MCF 10A (cell line): ENCODE results near the gene FUNDC1. TPM values are rescaled to one million over a fixed set of nuclear protein-coding genes. Genes with fewer than 3 reads are reported as not detected.

Source experiments
- BruUV-seq: library from RNA; stranded (reverse); fragments of 400-500 nt; replicated peaks from 2 replicates; lab custom pipeline; 2021; lab: Mats Ljungman, UMichigan
- CTCF ChIA-PET: fragments of 300-600 bp; sonication (Branson Sonifier 250); formaldehyde crosslinking; extraction: SDS; loops from one replicate; lab custom pipeline; 2021; ENCODE audit warnings: antibody characterized with exemption, inconsistent platforms; lab: Yijun Ruan, JAX
- POLR2A ChIA-PET: fragments of 300-600, 350-650 bp; sonication (Branson Sonifier 250); formaldehyde crosslinking; extraction: SDS; loops from one replicate; lab custom pipeline; 2020; ENCODE audit warnings: antibody characterized with exemption, inconsistent platforms; lab: Yijun Ruan, JAX
- DNase-seq: peaks from one replicate; pipeline ENCODE4 v3.0.0-alpha.2; 2018; ENCODE audit not compliant: unreplicated experiment
- H3K27ac Mint-ChIP-seq: one replicate; pipeline ENCODE4 v1.8.0; 2022; ENCODE audit warnings: mild to moderate bottlenecking, low read depth, mixed read lengths; ENCODE audit not compliant: unreplicated experiment
- H3K27me3 Mint-ChIP-seq: one replicate; pipeline ENCODE4 v1.8.0; 2022; ENCODE audit warnings: mixed read lengths; ENCODE audit not compliant: insufficient read depth, unreplicated experiment
- H3K36me3 Mint-ChIP-seq: one replicate; pipeline ENCODE4 v1.8.0; 2022; ENCODE audit warnings: mild to moderate bottlenecking, moderate library complexity, mixed read lengths; ENCODE audit not compliant: insufficient read depth, unreplicated experiment
- H3K4me1 Mint-ChIP-seq: one replicate; pipeline ENCODE4 v1.8.0; 2022; ENCODE audit warnings: mixed read lengths; ENCODE audit not compliant: insufficient read depth, unreplicated experiment
- H3K4me3 Mint-ChIP-seq: one replicate; pipeline ENCODE4 v1.8.0; 2022; ENCODE audit warnings: mild to moderate bottlenecking, moderate library complexity, mixed read lengths; ENCODE audit not compliant: unreplicated experiment
- H3K9me3 Mint-ChIP-seq: one replicate; pipeline ENCODE4 v1.8.0; 2022; ENCODE audit warnings: mixed read lengths; ENCODE audit not compliant: unreplicated experiment
- CTCF ChIP-seq: fragments of 200-600 bp; IDR thresholded peaks from one replicate; pipeline ENCODE4 v1.8.0; 2022; ENCODE audit warnings: antibody characterized with exemption, mild to moderate bottlenecking; ENCODE audit not compliant: unreplicated experiment
- intact Hi-C: fragments of 100-400 bp; cut with micrococcal nuclease; formaldehyde crosslinking; loops from 2 replicates; pipeline ENCODE4 v1.14.1; 2022
- total RNA-seq: library from RNA; stranded (reverse); gene quantifications from 2 replicates; pipeline ENCODE4 v1.2.3, GENCODE V29; 2022

FUNDC1 gene
- total RNA-seq, 1 experiment from 2014 or later, result 14.7 TPM

DNA sequence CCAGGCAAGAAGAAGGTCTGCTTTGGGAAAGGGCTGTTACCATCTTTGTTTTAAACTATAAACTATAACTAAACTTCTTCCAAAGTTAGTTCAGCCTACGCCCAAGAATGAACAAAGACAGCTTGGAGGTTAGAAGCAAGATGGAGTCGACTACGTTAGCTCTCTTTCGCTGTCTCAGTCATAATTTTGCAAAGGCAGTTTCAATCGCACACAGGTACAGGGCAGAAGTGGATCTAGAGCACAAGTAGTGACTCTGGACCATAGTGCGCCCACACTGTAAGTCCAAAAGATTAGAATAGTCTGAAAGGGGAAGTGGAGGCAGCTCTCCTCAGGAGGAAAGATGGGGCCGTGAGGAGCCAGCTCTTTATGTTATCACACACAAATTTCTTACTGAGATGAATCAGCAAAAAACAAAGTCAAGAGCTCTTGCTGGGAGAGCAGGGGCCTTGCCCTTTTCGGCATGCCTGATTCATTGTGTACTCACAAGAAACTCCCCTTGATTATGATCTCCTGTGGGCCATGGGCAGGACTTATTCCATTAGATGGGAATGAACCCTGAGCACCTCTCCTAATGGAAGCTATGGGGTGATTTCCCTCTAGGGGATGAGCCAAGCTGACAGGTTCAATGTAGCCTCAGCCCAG lies 58.6 kb downstream of the FUNDC1 start:
- no peak overlapping the region for H3K27ac Mint-ChIP-seq
- ChIA-PET POLR2A (interaction anchor here (1.3 kb wide), 1 partner anchor 10 kb away, joined by 3 read pairs; no protein-coding TSS in a partner anchor), CTCF (interaction anchor here (1.0 kb wide), 1 partner anchor 526 kb away, joined by 3 read pairs; no protein-coding TSS in a partner anchor)
- H3K27me3 Mint-ChIP-seq, result peaks cover 51% of the 10 kb centered on the region
- BruUV-seq, result no TSS peak
- H3K4me1 Mint-ChIP-seq, result no peaks in the 10 kb centered on the region
- H3K36me3 Mint-ChIP-seq, result peaks cover 6% of the 10 kb centered on the region
- no peak for DNase-seq
- intact Hi-C loops, result no loop called here
- no peak for TF ChIP-seq CTCF
- no peak overlapping the region for H3K4me3 Mint-ChIP-seq
- H3K9me3 Mint-ChIP-seq, result no peaks in the 10 kb centered on the region

GRCh38 chrX:44482575-44482974 lies 60.1 kb downstream of the FUNDC1 start:
- intact Hi-C loops, result no loop called here
- CTCF ChIA-PET, result interaction anchor here (1.0 kb wide), 1 partner anchor 524 kb away, joined by 3 read pairs; no protein-coding TSS in a partner anchor
- H3K4me3 Mint-ChIP-seq, result no peak overlapping the region
- H3K27me3 Mint-ChIP-seq, result peaks cover 41% of the 10 kb centered on the region
- H3K27ac Mint-ChIP-seq, result no peak overlapping the region
- no peaks in the 10 kb centered on the region for H3K9me3 Mint-ChIP-seq
- no peak for TF ChIP-seq CTCF
- POLR2A ChIA-PET, result no interaction called here
- peaks cover 6% of the 10 kb centered on the region for H3K36me3 Mint-ChIP-seq
- H3K4me1 Mint-ChIP-seq, result no peaks in the 10 kb centered on the region
- no TSS peak for BruUV-seq
- DNase-seq, result no peak

GRCh38 chrX:44480591-44480990 lies 62.1 kb downstream of the FUNDC1 start:
- no TSS peak for BruUV-seq
- Mint-ChIP-seq H3K4me1 (no peaks in the 10 kb centered on the region), H3K27ac (no peak overlapping the region), H3K36me3 (peaks cover 6% of the 10 kb centered on the region), H3K9me3 (no peaks in the 10 kb centered on the region), H3K4me3 (no peak overlapping the region), H3K27me3 (peaks cover 52% of the 10 kb centered on the region)
- intact Hi-C loops, result no loop called here
- no peak for TF ChIP-seq CTCF
- DNase-seq, result no peak
- ChIA-PET CTCF (no interaction called here), POLR2A (no interaction called here)

DNA sequence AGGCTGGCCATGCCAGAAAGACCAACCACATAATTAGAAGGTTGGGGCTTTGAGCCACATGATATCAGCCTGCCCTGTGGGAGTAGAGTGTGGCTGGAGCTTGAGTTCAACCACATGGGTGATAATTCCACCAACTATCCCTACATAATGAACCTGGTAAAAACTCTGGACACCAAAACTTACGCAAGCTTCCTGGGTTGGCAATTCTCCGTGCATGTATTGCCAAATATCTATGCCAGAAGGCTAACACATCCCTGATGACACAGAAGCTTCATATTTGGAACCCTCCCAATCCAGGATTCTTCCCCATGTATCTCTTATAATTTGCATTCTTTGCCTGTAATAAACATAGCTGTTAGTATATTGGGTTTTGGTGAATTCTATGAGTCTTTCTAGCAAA lies 68.2 kb downstream of the FUNDC1 start:
- Mint-ChIP-seq H3K36me3 (no peaks in the 10 kb centered on the region), H3K4me1 (peaks cover 7% of the 10 kb centered on the region), H3K9me3 (no peaks in the 10 kb centered on the region), H3K27me3 (peaks cover 44% of the 10 kb centered on the region), H3K27ac (no peak overlapping the region), H3K4me3 (no peak overlapping the region)
- intact Hi-C loops, result no loop called here
- peak; percentile 92 for DNase-seq
- CTCF ChIA-PET, result interaction anchor here (0.5 kb wide), 1 partner anchor 51 kb away, joined by 3 read pairs; no protein-coding TSS in a partner anchor
- TF ChIP-seq CTCF, result no peak
- no TSS peak for BruUV-seq
- POLR2A ChIA-PET, result interaction anchor here (0.5 to 1.0 kb wide), 3 partner anchors 10 to 195 kb away, joined by 3 to 4 read pairs (median 3); no protein-coding TSS in a partner anchor

Other genes with a start within 250 kb of the FUNDC1 start
- gene EFHC2, start 199.2 kb downstream of the FUNDC1 start, total RNA-seq, result not detected in 2 replicates